GM18508 (cell line): Measurements from ENCODE around the gene RALGDS.
"Not testable (repeated sequence)": the region's sequence is repeated elsewhere in the genome, so short reads cannot be mapped to it uniquely, and the experiment has no call there.

Experiments
- ATAC-seq: cut with Tn5 transposase; IDR thresholded peaks from one replicate; pipeline ENCODE4 v1.9.1; 2021; ENCODE audit warnings: moderate number of reproducible peaks; ENCODE audit not compliant: insufficient read depth, unreplicated experiment

The RALGDS gene

DNA sequence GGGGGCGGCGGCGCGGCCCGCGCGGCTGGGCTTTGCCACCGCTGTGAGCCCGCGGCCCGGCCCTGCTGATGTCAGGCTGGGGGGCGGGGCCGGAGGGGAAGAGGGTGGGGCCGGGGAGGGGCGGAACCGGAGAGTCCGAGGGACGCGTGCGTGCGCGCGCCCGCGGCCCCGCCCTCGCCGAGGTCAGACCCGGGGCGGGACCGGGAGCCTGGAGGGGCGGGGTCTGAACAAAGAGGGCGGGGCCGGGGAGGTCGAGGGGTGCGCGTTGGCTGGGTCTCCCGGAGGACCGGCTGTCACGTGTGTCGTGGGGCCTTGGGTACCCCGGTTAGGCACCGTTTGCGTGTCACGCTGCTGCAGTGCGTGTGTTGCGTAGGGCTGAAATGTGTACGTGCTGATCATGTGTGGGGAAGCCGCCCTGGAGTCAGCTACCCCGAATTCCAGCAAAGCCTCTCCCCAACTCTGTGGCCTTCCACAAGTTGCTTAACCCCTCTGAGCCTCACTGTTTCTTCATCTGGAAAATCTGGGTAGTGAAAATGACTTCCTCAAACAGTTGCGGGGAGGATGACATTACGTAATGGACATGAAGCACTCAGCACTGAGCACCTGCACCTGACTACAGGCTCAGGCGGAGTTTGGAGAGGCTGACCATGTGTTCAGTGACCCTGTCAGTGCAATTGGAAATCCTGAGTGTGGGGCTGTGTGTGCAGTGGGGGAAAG lies at the start of gene RALGDS:
RALGDS (minus strand) TSS at position 43 of the 717 bp plus-strand sequence. CDS start 86 bp downstream, outside the sequence.
- ATAC-seq, result no peak

GRCh38 chr9:133170716-133171115 lies 49.7 kb upstream of the RALGDS start:
- no peak for ATAC-seq

DNA sequence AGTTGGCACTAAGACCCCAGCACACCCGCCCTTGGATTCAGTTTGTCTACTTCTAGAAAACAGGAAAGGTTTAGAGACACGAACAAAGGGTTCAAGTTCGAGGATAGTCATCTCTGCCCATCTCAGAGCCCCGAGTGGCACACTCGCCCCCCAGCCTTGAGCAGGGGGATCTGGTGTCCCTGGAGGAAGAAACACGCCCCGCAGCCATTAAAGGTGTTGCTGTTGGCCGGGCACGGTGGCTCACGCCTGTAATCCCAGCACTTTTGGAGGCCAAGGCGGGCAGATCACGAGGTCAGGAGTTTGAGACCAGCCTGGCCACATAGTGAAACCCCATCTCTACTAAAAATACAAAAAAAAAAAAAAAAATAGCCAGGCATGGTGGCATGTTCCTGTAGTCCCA lies 48.6 kb upstream of the RALGDS start:
- not testable (repeated sequence) for ATAC-seq

DNA sequence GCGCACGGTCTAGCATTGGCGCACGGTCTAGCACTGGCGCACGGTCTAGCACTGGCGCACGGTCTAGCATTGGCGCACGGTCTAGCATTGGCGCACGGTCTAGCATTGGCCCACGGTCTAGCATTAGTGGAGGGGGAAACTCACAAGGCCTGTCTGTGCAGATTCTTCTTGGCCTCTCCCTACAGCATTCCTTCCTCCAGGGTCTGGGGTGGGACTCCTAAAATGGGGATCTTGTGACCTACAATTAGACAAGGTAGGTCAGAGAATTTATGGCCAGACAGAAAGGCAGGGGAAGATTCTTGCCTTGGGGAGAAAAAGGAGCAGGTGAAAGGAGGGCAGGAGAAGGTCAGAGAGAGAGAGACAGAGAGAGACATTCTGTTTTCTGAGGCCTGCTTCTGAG lies 48.1 kb upstream of the RALGDS start:
- no peak for ATAC-seq

DNA sequence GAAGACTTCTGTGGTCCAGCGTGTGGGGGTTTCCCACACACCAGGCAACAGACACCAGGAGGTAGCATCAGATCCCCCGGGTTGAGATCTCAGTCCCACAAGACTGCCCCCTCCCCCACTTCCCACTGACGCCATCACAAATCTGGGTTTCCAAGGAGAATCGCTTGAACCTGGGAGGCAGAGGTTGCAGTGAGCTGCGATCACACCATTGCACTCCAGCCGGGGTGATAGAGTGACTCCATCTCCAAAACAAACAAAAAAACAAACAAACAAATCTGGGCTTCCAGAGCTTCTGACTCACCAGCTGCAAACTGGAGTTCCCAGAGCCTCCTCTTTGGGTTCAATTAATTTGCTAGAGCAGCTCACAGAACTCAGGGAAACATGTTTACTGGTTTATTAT lies 47.4 kb upstream of the RALGDS start:
- no peak for ATAC-seq

GRCh38 chr9:133167769-133168168 lies 46.7 kb upstream of the RALGDS start:
- ATAC-seq, result no peak

- ATAC-seq, result no peak
Measured at GRCh38 chr9:133167096-133167730, 46.2 kb upstream of the RALGDS start.

- no peak for ATAC-seq
Measured at GRCh38 chr9:133166392-133166791, 45.4 kb upstream of the RALGDS start.

- ATAC-seq, result no peak
Measured at GRCh38 chr9:133165452-133165730, 44.4 kb upstream of the RALGDS start.

- no peak for ATAC-seq
Measured at GRCh38 chr9:133164191-133164590, 43.2 kb upstream of the RALGDS start.

DNA sequence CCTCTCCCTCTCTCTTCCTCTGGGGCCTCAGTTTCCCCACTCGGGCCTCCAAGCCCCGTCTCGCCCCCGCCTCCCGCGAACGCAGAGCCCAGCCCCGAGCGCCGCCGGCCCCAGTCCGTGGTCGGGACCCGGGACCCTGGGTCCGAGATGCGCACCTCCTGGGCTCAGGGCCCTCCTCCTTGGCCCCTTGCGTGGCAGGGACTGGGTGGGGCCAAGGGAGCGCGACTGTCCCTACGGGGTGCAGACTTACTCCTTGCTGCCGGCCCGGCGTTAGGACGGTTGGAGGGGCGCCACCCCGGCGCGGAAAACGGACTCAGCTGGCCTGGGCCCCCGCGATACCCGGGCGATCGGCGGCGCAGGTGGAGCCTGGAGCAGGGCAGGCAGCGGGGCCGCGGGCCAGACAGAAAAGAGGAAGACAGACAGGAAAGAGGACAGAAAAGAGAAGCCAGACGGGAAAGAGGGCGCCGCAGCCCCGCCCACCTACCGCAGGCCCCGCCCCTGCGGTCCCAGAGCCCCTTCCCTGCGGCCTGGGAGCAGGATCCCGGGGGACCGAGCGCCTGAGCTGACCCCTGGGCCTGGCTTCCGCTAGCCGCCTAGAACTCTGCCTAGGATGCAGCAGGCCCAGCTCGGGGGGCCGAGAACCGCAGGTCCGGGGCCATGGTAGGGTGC lies 42.6 kb upstream of the RALGDS start, which contains the start of gene GBGT1:
GBGT1 (minus strand) TSS at position 411 of the 669 bp plus-strand sequence. CDS start 1,502 bp downstream, outside the sequence.
- no peak for ATAC-seq

DNA sequence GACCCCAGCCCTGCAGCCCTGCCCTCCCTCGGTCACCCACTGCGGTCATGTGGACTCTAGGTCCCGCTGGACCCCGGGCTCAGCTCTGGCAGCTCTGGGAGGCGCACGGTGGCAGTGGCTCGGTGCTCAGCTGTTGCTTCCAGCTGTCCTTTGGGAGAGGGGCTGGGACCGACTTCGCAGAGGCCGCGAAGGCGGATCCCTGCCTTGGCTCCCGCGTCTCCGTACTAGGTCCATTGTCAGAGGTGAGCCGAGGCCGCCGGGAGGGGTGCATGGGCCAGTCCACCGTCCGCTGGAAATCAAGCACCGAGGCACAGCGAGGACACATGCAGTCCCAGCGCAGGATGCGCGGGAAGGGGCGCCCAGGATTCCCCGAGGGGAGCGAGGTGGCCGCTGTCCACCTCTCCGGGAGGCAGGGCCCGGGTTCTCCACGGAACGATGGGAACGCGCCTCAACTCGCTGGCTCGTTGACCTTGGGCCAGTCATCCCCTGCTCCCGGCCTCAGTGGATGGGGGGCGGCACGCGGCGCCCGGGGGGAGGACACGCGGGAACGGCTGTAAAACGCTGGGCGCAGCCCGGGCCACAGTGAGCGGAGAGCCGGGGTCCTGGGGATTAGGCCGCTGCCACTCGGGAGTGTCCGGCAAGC lies 41.9 kb upstream of the RALGDS start:
- no peak for ATAC-seq

DNA sequence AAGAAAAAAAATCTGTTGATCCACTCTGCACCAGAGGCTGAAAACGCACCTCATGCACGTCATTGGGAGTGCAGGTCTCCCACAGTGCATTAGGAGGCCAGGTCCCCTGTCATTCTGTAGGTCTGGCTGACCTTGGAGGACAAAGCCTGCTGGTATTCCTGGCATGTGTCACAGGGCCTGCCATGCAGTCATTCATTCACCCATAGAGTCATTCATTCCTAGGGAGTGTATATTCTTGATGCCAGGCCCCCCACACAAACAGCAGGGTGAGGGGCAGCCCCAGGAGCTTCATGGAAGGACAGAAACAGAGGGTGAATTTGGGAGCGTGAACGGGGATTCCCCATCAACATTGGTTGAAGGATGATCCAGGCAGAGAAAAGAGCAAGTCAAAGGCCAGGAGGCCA lies 40.5 kb upstream of the RALGDS start:
- ATAC-seq, result no peak

DNA sequence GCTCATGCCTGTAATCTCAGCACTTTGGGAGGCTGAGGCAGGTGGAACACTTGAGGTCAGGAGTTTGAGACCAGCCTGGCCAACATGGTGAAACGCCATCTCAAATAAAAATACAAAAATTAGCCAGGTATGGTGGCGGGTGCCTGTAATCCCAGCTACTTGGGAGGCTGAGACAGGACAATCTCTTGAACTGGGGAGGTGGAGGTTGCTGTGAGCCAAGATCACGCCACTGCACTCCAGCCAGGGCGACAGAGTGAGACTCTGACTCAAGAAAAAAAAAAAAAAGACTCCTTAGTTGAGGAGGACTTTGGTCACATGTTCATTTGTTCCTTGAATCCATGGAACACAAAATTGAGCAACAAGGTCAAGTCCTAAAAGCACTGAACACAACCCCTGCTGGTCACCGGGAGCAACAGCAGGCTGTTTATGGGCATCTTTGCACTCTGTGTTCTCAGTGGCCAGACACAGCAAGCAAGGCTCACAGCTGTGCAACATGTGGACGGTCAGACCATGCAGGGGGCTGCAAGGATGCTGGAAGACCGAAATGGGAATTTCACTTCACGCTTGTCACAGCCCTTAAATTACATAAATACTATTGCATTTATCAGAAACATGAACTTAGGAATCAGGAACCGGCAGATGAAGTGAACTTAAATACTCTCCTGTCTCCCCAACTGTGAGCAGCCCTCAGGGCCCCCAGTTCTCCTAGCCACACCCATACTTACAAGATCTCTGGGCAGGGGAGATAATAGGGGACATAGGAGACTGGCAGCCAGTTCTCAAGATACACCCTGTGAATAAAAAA lies 39.9 kb upstream of the RALGDS start:
- no peak for ATAC-seq

- no peak for ATAC-seq
Measured at GRCh38 chr9:133158695-133159094, 37.7 kb upstream of the RALGDS start.

DNA sequence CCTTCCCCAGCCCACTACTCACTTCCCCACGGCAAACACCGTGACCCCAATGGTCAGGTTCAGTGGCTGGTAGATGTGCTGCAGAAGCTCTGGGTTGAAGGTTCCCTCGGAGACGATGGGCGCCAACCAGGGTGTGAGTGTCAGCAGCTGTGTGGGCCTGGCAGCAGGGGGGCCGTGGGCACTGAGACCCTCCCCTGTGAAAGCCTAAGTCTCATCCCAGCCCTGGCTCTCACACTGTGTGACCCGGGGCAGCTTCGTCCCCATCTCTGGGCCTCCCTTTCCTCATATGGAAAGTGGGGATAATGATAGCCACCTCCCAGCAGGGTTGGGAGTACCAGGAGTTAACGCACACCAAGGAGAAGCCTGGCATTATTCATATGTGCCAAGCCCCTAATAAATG lies 34.1 kb upstream of the RALGDS start:
- no peak for ATAC-seq

DNA sequence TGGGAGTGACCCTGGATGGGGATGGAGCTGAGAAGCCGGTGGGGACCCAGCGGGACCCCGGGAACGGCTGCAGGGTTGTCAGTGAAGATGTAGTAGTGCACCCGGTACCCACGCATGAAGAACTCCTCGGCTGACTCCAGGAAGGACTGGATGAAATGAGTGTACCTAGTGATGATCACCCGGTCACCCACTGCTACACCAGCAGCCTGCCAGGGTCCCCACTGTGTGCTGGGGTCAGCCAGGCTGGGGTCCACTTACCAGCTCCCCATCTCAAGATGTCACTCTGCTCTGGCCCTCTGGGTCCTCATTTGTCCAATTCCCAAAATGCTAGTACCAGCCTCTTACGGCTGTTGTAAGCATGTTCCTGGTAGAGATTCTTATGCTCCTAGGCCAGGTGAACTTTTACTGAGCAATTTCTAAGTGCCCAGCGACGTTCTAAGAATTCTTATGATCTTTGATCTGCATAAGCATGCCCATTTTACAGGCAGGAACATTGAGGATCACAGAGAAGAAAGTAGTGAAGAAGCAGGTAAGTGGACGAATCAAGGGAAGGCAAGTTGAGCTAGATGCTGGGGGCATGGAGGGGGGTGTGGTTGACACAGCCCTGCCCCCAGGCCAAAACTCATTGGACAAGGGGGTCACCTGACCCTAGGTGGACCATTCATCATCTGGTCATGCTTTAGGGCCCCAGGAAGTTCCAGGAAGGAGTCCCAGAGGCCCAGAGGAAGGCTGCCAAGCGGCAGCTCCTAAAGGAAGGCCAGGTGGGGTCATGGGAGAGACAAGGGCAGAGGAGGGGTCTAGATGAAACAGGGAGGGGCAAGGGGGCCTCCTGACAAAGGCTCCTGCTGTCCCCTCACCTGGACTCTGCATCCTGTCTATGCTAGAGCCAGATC lies 33.3 kb upstream of the RALGDS start:
- no peak for ATAC-seq

GRCh38 chr9:133153227-133154096 lies 32.4 kb upstream of the RALGDS start:
- ATAC-seq, result no peak
